H1 (cell line): ENCODE data around the gene RGS6. TPM values are rescaled to one million over a fixed set of nuclear protein-coding genes. Genes with fewer than 3 reads are reported as not detected.

ENCODE experiments used
- CEBPB ChIP-seq: IDR thresholded peaks from 2 replicates; pipeline ENCODE4 v1.6.1; 2012; ENCODE audit warnings: low read depth, low read length
- E2F6 ChIP-seq: IDR thresholded peaks from 2 replicates; pipeline ENCODE4 v1.6.1; 2012; ENCODE audit warnings: inconsistent platforms
- MAX ChIP-seq: IDR thresholded peaks from 2 replicates; pipeline ENCODE4 v1.6.1; 2012; ENCODE audit warnings: inconsistent platforms
- SAP30 ChIP-seq: fragments of 300-600 bp; sonication (generic); IDR thresholded peaks from 2 replicates; pipeline ENCODE4 v1.7.1; 2012; ENCODE audit warnings: low read length, moderate library complexity, mild to moderate bottlenecking, inconsistent platforms; ENCODE audit not compliant: insufficient read depth, insufficient replicate concordance
- polyA plus RNA-seq, 7 experiments: library from polyadenylated mRNA; depleted of rRNA in 3 of 7; stranded (reverse) in 5 of 7; unstranded in 2 of 7; fragments of >200 nt in 5 of 7; fragments of 200-250 nt in 2 of 7; gene quantifications; 1 replicate in 5 of 7; 2 replicates in 1 of 7; 4 replicates in 1 of 7; pipeline versions ENCODE4 v1.2.1 to v1.2.3, GENCODE V29; 2011 to 2013; ENCODE audit warnings: missing spikeins in 2 of 7, mixed read lengths in 2 of 7
- total RNA-seq: library from RNA; stranded (reverse); fragmentation: NEBNext Ultra II Directional; extraction: Animal tissue kit (Norgen Biotek cat#: 25700); gene quantifications from 2 replicates; pipeline ENCODE4 v1.2.1, GENCODE V29; 2021

Gene RGS6
- total and polyA plus RNA-seq, 2 of the 8 experiments (the other 6 are each of a cell fraction or from before 2014, with no cell fraction given), result 0.26 to 1.1 TPM

DNA sequence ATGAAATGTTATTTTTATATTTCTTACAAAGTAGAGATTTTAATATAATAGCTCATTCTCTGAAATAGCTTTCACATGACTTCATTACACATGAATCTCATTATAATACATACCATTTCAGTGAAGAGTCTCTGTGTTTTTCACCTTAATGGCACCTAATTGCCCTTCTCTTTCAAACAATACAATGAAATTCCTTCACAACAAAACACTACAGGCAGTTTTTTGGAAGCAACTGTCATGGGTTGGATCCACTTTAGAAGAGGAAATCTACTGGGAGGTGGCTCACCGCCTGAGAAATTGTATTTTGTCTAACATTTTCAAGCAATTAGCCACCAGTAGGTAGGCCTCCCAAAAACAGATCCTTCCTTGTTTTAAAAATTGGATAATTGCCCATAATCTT lies 40.3 kb upstream of the RGS6 start (continued):
- no peak for TF ChIP-seq CEBPB
- TF ChIP-seq MAX, result no peak
- no peak for TF ChIP-seq E2F6
- TF ChIP-seq SAP30, result no peak
